Anterior cingulate cortex (tissue), 58 donors: ENCODE measurements around the gene USP34.
"Not testable (repeated sequence)": the region's sequence is repeated elsewhere in the genome, so short reads cannot be mapped to it uniquely, and the experiment has no call there.

Experiments used
- DNase-seq, 58 donors: peaks; one replicate each; lab custom pipeline; 2025; lab: John Stamatoyannopoulos, UW

Gene USP34

GRCh38 chr2:61461404-61461803 lies 9.5 kb downstream of the USP34 start:
- no peak for DNase-seq

GRCh38 chr2:61460163-61460562 lies 10.7 kb downstream of the USP34 start:
- DNase-seq = no peak

GRCh38 chr2:61456746-61457420 lies 14.0 kb downstream of the USP34 start:
- no peak for DNase-seq

GRCh38 chr2:61456070-61456745 lies 14.7 kb downstream of the USP34 start:
- DNase-seq = no peak

DNA sequence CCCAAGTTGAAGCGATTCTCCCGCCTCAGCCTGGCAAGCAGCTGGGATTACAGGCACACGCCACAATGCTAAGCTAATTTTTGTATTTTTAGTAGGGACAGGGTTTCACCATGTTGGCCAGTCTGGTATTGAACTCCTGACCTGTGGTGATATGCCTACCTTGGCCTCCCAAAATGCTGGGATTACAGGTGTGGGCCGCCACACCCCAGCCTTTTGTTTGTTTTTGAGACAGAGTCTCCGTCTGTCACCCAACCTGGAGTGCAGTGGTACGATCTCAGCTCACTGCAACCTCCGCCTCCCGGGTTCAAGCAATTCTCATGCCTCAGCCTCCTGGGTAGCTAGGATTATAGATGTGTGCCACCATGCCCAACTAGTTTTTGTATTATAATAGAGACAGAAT lies 15.9 kb downstream of the USP34 start:
- DNase-seq = not testable (repeated sequence)

GRCh38 chr2:61454383-61454782 lies 16.5 kb downstream of the USP34 start:
- no peak for DNase-seq

- DNase-seq = no peak
Measured at GRCh38 chr2:61452392-61452791, 18.5 kb downstream of the USP34 start.

- DNase-seq = no peak
Measured at GRCh38 chr2:61451178-61451577, 19.7 kb downstream of the USP34 start.

DNA sequence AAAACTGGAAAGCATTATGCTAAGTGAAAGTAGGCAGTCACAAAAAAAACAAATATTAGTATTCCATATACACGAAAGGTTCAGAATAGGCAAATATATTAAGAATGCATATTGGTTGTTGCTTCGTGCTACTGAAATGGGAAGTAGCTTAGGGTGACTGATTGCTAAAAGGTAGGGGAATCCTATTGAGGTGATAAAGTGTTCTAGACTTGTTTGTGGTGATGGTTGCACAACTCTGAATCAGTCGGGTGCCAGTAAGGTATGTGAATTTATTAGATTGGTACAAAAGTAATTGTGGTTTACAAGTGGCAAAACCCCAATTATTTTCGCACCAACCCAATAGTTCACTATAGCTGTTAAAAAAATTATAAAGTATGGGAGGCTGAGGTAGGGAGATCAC lies 20.7 kb downstream of the USP34 start:
- no peak for DNase-seq

DNA sequence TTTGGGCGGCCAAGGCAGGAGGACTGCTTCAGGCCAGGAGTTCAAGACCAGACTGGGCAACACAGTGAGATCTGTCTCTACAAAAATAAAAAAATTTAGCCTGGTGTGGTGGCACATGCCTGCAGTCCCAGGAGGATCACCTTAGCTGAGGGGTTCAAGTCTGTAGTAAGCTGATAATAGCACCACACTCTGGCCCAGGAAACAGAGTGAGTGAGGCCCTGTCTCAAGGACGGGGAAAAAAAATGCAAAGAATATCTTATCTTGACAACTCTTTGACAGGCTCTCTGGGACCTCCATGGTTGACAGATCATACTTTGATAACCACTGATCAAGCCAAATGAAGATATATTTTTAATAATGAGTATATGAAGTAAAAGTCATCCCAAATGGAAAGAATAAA lies 22.7 kb downstream of the USP34 start:
- DNase-seq = no peak

GRCh38 chr2:61446971-61447370 lies 23.9 kb downstream of the USP34 start:
- not testable (repeated sequence) for DNase-seq

- no peak for DNase-seq
Measured at GRCh38 chr2:61443342-61444041, 27.4 kb downstream of the USP34 start.

DNA sequence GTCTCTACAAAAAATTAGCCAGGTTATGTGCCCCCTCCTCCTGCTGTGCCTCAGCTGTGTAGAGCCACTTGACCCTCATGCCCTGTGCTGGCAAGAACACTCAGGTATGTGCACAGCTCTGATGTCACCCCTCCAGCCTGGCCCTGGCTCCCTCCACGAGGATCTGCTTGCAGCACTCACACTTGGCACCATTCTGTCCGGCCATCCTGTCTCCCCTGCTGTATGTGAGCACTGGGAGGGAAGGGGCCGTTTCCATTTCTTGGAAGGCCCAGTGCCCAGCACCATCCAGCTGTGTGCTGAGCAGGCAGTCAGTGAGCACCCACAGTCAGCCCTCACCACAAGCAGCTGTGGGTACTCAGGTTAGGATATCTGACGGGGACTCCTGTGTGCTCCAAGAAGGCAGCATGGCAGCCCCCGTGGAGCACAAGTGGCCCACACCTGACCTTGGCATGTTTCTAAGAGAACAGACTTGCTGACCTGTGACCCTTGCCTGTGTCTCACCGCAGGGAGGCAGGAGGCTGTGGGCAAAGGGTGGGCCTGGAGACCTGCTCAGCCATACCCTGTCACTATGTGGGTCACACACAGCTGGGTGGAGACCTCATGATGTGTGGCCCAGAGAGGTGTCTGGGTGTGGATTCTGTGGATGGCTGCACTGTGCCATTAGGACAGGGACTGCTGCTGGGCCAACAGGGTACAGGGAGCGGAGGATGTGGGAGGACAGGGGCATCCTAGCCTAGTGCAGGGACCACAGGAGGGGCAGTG lies 31.5 kb downstream of the USP34 start:
- DNase-seq = no peak

DNA sequence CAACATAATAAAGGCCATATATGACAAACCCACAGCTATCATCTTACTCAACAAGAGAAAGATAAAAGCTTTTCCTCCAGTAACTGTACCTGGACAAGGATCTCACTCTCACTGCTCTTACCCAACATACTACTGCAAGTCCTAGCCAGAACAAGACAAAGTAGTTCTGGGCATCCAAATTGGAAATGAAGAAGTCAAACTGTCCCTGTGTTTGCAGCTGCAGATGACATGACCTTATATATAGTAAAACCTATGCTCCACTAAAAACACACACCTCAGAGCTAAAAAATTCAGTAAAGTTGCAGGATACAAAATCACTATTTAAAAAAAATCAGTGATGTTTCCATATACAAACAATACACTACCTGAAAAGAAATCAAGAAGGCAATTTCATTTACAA lies 32.2 kb downstream of the USP34 start:
- DNase-seq = no peak

DNA sequence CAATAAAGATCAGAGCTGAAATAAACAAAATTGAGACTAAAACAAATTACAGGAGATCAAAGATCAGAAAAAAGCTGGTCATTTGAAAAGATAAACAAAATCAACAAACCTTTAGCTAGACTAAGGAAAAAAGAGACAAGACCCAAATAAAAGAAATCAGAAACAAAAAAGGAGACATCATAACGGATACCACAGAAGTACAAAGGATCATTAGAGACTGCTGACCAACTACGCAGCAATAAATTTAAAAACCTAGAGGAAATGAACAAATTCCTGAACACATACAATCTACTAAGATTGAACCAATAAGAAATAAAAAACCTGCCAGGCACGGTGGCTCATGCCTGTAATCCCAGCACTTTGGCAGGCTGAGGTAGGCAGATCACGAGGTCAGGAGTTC lies 33.7 kb downstream of the USP34 start:
- DNase-seq = no peak

GRCh38 chr2:61436092-61436491 lies 34.8 kb downstream of the USP34 start:
- DNase-seq = no peak

DNA sequence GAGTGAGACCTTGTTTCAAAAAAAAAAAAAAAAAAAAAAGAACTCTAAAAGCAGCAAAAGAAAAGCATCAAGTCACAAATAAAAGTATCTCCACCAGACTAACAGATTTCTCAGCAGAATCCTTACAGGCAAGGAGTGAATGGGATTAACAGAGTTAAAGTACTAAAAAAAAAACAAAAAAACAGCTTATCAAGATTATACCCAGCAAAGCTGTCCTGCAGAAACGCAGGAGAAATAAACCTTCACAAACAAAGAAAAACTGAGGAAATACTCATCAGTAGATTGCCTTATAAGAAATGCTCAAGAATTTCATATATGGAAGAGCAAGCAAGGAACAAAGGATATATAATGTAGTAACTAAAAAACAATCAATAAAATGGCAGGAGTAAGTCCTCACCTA lies 35.6 kb downstream of the USP34 start:
- no peak for DNase-seq

- no peak for DNase-seq
Measured at GRCh38 chr2:61434314-61434713, 36.6 kb downstream of the USP34 start.

- DNase-seq = no peak
Measured at GRCh38 chr2:61433606-61434005, 37.3 kb downstream of the USP34 start.

DNA sequence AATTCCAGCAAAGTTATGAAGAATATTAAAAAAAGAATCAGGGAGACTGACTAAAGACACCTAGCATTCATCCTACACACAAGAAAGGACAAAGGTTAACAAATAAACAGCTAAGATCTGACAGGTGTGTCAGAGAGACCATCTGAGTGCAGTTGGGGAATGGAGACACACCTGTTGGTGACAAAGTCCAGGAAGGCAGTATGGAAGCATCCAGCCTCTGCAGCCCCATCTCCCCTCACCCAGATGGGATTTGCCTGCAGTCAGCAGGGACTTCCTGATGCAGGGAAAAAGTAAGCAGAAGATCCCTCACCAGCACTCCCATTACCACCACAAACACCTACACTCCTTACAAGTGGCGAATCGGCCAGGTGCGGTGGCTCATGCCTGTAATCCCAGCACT lies 37.9 kb downstream of the USP34 start:
- DNase-seq = no peak

DNA sequence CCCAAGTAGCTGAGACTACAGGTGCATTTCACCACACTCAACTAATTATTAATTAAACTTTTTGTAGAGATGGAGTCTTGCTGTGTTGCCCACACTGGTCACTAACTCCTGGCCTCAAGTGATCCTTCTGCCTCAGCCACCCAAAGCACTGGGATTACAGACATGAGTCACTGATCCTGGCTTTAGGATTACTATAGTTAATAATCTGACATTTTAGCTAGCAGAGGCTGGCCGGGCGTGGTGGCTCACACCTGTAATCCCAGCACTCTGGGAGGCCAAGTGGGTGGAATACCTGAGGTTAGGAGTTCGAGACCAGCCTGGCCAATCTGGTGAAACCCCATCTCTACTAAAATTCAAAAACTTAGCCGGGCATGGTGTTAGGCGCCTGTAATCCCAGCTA lies 39.5 kb downstream of the USP34 start:
- DNase-seq = no peak
